Liver (tissue), 9 donors: ENCODE data around the gene TVP23A. TPM values are rescaled to one million over a fixed set of nuclear protein-coding genes. Genes with fewer than 3 reads are reported as not detected.
"Not testable (repeated sequence)": the region's sequence is repeated elsewhere in the genome, so short reads cannot be mapped to it uniquely, and the experiment has no call there.

Experiments
- DNase-seq: peaks from one replicate; pipeline ENCODE4 v3.0.0-alpha.2; 2017; ENCODE audit warnings: low spot score
- H3K27ac ChIP-seq, 2 donors: one replicate each; pipeline ENCODE4 v1.7.0; 2013; ENCODE audit warnings: inconsistent platforms in 2 of 2, low read length in 2 of 2, control low read depth in 1 of 2, low read depth in 1 of 2, mild to moderate bottlenecking in 1 of 2
- H3K27me3 ChIP-seq, 4 donors: one replicate each; pipeline versions ENCODE4 v1.6.1 to v1.7.0; 2013; ENCODE audit warnings: low read length in 3 of 4, inconsistent platforms in 1 of 4, mild to moderate bottlenecking in 1 of 4, moderate library complexity in 1 of 4; ENCODE audit not compliant: control insufficient read depth in 4 of 4, insufficient read depth in 4 of 4
- H3K36me3 ChIP-seq, 4 donors: one replicate each; pipeline versions ENCODE4 v1.6.1 to v1.7.0; 2013; ENCODE audit warnings: low read length in 3 of 4, mild to moderate bottlenecking in 3 of 4, low read depth in 1 of 4, moderate library complexity in 1 of 4; ENCODE audit not compliant: control insufficient read depth in 4 of 4, insufficient read depth in 3 of 4
- H3K4me1 ChIP-seq, 4 donors: one replicate each; pipeline versions ENCODE4 v1.6.1 to v1.7.0; 2013; ENCODE audit warnings: low read length in 3 of 4, mild to moderate bottlenecking in 3 of 4, moderate library complexity in 1 of 4; ENCODE audit not compliant: control insufficient read depth in 4 of 4, insufficient read depth in 4 of 4
- H3K4me3 ChIP-seq, 3 donors: one replicate each; pipeline versions ENCODE4 v1.6.1 to v1.7.0; 2013; ENCODE audit warnings: low read length in 3 of 3, control low read depth in 1 of 3, low read depth in 1 of 3, mild to moderate bottlenecking in 1 of 3
- H3K9ac ChIP-seq, 2 donors: one replicate each; pipeline ENCODE4 v1.7.0; 2013; ENCODE audit warnings: low read length in 2 of 2, mild to moderate bottlenecking in 2 of 2, moderate library complexity in 2 of 2, control low read depth in 1 of 2, low read depth in 1 of 2
- H3K9me3 ChIP-seq, 4 donors: one replicate each; pipeline versions ENCODE4 v1.6.1 to v1.7.0; 2013; ENCODE audit warnings: low read length in 3 of 4; ENCODE audit not compliant: control insufficient read depth in 4 of 4
- EGR1 ChIP-seq, 2 donors: IDR thresholded peaks; 2 replicates each; pipeline ENCODE4 v1.6.1; 2016 to 2018; ENCODE audit warnings: antibody characterized with exemption in 2 of 2, low read depth in 2 of 2
- FOXA1 ChIP-seq: IDR thresholded peaks from 2 replicates; pipeline ENCODE4 v1.6.1; 2016; ENCODE audit warnings: antibody characterized with exemption
- FOXA2 ChIP-seq: IDR thresholded peaks from 2 replicates; pipeline ENCODE4 v1.6.1; 2016; ENCODE audit warnings: antibody characterized with exemption
- GABPA ChIP-seq, 2 donors: IDR thresholded peaks in 1 of 2; conservative IDR thresholded peaks in 1 of 2; 2 replicates each; pipeline ENCODE4 v1.6.1; 2016; ENCODE audit warnings: antibody characterized with exemption in 2 of 2, mild to moderate bottlenecking in 1 of 2, moderate library complexity in 1 of 2
- HNF4A ChIP-seq, 2 donors: conservative IDR thresholded peaks; 2 replicates each; pipeline ENCODE4 v1.6.1; 2016; ENCODE audit warnings: antibody characterized with exemption in 2 of 2, mild to moderate bottlenecking in 2 of 2
- JUND ChIP-seq, 2 donors: IDR thresholded peaks; 2 replicates each; pipeline ENCODE4 v1.6.1; 2016; ENCODE audit warnings: antibody characterized with exemption in 2 of 2
- RXRA ChIP-seq, 2 donors: IDR thresholded peaks; 2 replicates each; pipeline ENCODE4 v1.6.1; 2017 to 2018; ENCODE audit warnings: antibody characterized with exemption in 2 of 2, mild to moderate bottlenecking in 1 of 2
- TAF1 ChIP-seq: conservative IDR thresholded peaks from 2 replicates; pipeline ENCODE4 v1.6.1; 2016; ENCODE audit warnings: antibody characterized with exemption, mild to moderate bottlenecking
- whole genome bisulfite sequencing: extraction: QIAGEN DNeasy Blood & Tissue Kit; methylation state at CpG from one replicate; pipeline ENCODE4 v1.1.7; 2013; 5-methylcytosine and 5-hydroxymethylcytosine counted together
- polyA plus RNA-seq, 2 donors: library from polyadenylated mRNA; stranded (reverse) in 1 of 2; unstranded in 1 of 2; fragments of 200-250 nt in 1 of 2; fragments of >200 nt in 1 of 2; fragmentation: Nextera tagmentation in 1 of 2; extraction: Ambion mirVana in 1 of 2; gene quantifications; one replicate each; pipeline versions ENCODE4 v1.2.1 to v1.2.3, GENCODE V29; 2013 to 2015
- total RNA-seq, 2 donors: library from RNA; depleted of rRNA; stranded (reverse); fragments of >200 nt; gene quantifications; one replicate each; pipeline ENCODE4 v1.2.3, GENCODE V29; 2014
- TF ChIP-seq, protein P1 (sequence below): IDR thresholded peaks from 2 replicates; pipeline ENCODE4 v1.6.1; 2016; ENCODE audit warnings: antibody characterized with exemption
- TF ChIP-seq, protein P2 (sequence below): IDR thresholded peaks from 2 replicates; pipeline ENCODE4 v1.6.1; 2016; ENCODE audit warnings: antibody characterized with exemption
- TF ChIP-seq, protein P3 (sequence below): IDR thresholded peaks from 2 replicates; pipeline ENCODE4 v1.6.1; 2016; ENCODE audit warnings: antibody characterized with exemption
- donor health status: healthy.
- donor health status: healthy.
- donor health status: healthy.
- donor health status: healthy.
- donor health status: healthy.

The TVP23A gene
- total and polyA plus RNA-seq, 4 donors, result 0.09 to 0.32 (median 0.09) TPM; not detected in 1

DNA sequence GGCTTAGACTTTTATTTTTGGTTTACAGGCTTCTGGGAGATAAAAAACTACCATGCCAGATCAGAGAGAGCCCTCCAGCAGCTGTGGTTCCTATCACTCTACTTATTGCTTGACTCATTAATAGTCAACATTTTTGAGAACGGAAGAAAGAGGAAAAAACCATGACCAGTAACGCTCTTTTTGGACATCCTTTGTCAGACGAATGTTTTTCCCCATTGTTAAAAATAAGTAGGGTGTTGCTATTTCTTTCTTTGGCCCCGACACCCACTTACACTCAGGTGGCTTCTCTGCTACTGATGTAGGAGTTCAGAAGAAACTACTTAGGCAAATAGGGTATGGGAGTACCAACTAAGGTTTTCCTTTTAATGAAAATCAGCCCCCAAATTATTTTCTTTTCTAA is 27.5 kb downstream of the TVP23A start (continued):
- TF ChIP-seq RXRA (IDR thresholded peaks at IDR 0.05), result no peak

DNA sequence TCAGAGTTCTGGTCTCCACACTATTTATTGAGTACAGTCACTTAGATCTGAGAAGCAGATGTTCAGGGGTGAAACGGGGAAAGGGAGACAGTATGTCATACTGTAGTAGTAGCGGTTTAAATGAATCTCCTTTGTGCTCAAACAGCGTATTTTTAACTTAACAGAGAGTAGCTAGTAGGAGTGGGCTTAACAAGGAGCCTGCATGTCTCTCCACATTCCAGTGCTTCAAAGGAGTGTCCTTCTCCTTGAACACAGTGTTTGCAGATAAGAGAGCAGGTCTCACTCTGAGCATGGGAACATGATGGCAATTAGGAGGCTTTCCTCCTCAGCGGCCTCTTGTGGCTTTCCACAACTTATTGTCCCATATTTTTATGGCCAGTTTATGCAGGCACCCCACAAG is 30.0 kb downstream of the TVP23A start:
- DNase-seq, H3K4me3 ChIP-seq, H3K9ac ChIP-seq, H3K27me3 ChIP-seq, H3K27ac ChIP-seq, H3K4me1 ChIP-seq, H3K9me3 ChIP-seq, H3K36me3 ChIP-seq: not testable (repeated sequence)
- 86% methylated on average over 4 of the region's 4 CpGs for WGBS

DNA sequence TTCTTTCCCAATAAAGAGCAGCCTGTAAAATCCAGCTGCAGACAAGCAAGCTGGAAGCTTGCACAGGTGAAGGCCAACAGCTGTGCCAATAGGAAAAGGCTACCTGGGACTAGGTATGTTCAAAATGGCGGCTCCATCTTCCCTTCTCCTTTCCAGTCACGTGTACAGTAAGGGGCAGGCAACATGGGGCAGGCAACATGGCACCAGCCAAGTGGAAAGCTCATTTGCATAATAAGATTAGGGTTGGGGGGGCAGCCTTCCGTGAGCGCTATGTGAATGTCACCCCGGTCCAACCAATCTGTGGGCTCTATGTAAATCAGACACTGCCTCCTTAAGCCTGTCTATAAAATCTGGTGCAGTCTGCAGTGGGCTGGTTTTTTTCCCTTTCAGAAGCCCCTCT is 31.3 kb downstream of the TVP23A start:
- Histone ChIP-seq H3K36me3 (no peaks in the 10 kb centered on the region), H3K4me3 (no peak overlapping the region), H3K27me3 (no peaks in the 10 kb centered on the region), H3K9me3 (no peaks in the 10 kb centered on the region), H3K9ac (no peak overlapping the region), H3K27ac (no peak overlapping the region), H3K4me1 (no peaks in the 10 kb centered on the region)
- TF ChIP-seq, protein P1, sequence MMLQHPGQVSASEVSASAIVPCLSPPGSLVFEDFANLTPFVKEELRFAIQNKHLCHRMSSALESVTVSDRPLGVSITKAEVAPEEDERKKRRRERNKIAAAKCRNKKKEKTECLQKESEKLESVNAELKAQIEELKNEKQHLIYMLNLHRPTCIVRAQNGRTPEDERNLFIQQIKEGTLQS, result no peak
- no peak for TF ChIP-seq EGR1 (IDR thresholded peaks at IDR 0.05; ENCODE audit: low read depth in 2 of 2)
- TF ChIP-seq RXRA (IDR thresholded peaks at IDR 0.05), result no peak
- no peak for TF ChIP-seq FOXA2
- no peak for DNase-seq
- WGBS, result 88% methylated on average over 5 of the region's 5 CpGs

GRCh38 chr16:10782628-10783027 is 36.0 kb downstream of the TVP23A start:
- Histone ChIP-seq H3K4me1 (no peaks in the 10 kb centered on the region), H3K36me3 (no peaks in the 10 kb centered on the region), H3K27ac (no peak overlapping the region), H3K9me3 (no peaks in the 10 kb centered on the region), H3K4me3 (no peak overlapping the region), H3K9ac (no peak overlapping the region), H3K27me3 (no peaks in the 10 kb centered on the region)
- no peak for DNase-seq
- 91% methylated on average over 2 of the region's 2 CpGs for WGBS
- TF ChIP-seq FOXA1, result no peak

- no peaks in the 10 kb centered on the region for H3K4me1 ChIP-seq
- H3K9me3 ChIP-seq, result no peaks in the 10 kb centered on the region
- 90% methylated on average over 4 of the region's 4 CpGs for WGBS
- no peak overlapping the region for H3K27ac ChIP-seq
- TF ChIP-seq FOXA2 (no peak), JUND (IDR thresholded peaks at IDR 0.05) (no peak), HNF4A (conservative IDR thresholded peaks at IDR 0.05) (no peak), GABPA (IDR thresholded peaks at IDR 0.05 in 1 of 2, conservative IDR thresholded peaks at IDR 0.05 in 1 of 2) (no peak), TAF1 (no peak)
- TF ChIP-seq, protein P2, sequence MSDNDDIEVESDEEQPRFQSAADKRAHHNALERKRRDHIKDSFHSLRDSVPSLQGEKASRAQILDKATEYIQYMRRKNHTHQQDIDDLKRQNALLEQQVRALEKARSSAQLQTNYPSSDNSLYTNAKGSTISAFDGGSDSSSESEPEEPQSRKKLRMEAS, result no peak
- TF ChIP-seq, protein P3, sequence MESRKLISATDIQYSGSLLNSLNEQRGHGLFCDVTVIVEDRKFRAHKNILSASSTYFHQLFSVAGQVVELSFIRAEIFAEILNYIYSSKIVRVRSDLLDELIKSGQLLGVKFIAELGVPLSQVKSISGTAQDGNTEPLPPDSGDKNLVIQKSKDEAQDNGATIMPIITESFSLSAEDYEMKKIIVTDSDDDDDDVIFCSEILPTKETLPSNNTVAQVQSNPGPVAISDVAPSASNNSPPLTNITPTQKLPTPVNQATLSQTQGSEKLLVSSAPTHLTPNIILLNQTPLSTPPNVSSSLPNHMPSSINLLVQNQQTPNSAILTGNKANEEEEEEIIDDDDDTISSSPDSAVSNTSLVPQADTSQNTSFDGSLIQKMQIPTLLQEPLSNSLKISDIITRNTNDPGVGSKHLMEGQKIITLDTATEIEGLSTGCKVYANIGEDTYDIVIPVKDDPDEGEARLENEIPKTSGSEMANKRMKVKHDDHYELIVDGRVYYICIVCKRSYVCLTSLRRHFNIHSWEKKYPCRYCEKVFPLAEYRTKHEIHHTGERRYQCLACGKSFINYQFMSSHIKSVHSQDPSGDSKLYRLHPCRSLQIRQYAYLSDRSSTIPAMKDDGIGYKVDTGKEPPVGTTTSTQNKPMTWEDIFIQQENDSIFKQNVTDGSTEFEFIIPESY, result no peak
- H3K4me3 ChIP-seq, result no peak overlapping the region
- no peak overlapping the region for H3K9ac ChIP-seq
- no peak for DNase-seq
- no peaks in the 10 kb centered on the region for H3K36me3 ChIP-seq
- H3K27me3 ChIP-seq, result no peaks in the 10 kb centered on the region
Observed at GRCh38 chr16:10780628-10781027, 38.0 kb downstream of the TVP23A start.

DNA sequence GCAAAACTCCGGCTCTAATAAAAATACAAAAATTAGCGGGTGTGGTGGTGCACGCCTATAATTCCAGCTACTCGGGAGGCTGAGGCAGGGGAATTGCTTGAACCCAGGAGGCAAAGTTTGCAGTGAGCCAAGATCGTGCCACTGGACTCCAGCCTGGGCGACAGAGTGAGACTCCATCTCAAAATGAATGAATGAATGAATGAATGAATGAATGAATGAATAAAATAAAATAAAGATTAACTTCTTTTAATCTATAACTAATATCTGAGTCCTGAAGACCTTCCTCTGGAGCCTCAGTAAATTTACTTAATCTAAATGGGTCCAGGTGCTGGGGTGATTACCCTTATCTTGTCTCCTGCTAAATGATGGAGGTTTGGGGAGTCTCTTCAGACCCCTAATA is 38.7 kb downstream of the TVP23A start:
- H3K9ac ChIP-seq, H3K36me3 ChIP-seq, H3K27ac ChIP-seq, H3K9me3 ChIP-seq, H3K27me3 ChIP-seq, H3K4me3 ChIP-seq, H3K4me1 ChIP-seq, DNase-seq: not testable (repeated sequence)
- WGBS, result 96% methylated on average over 6 of the region's 6 CpGs
